ENCODE data around the gene ZBTB16.
A peak's percentile ranks its signal among the peaks of the same experiment; 100 is the strongest.

Gene ZBTB16

DNA sequence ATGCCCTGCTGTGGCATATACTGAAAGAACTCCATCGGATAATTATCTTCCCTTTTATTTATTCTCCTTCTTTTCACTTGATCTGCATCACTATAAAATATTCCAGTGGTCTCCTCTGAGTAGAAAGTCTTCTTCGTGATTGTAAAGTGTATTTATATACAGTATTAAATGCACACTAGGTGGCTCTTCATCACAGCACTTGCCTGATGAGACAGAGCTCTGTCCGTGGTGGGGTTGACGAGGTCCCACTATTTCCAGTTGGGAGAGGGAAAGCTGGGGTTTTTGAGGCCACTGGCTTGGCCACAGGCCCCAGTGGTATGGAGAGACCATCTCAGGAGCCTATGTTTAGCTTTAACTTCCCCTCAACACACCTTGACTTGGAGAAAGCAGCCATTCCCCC, 31.6 kb upstream of the ZBTB16 start:
- no peak overlapping the region for H2BK12ac ChIP-seq (ENCODE audit: low read length)
- H4K91ac ChIP-seq (ENCODE audit: low read depth, low read length, poor library complexity): no peak overlapping the region
- no peak overlapping the region for H2BK5ac ChIP-seq (ENCODE audit: low read length)
- H4K8ac ChIP-seq (ENCODE audit: low read depth, low read length): no peak overlapping the region
- no peaks in the 10 kb centered on the region for H3K79me1 ChIP-seq (ENCODE audit: low read depth, low read length)
- no peak overlapping the region for H3K23ac ChIP-seq (ENCODE audit: low read depth, low read length, poor library complexity)
- peaks cover 0 to 14% (median 0%) of the 10 kb centered on the region in 3 experiments for H3K27me3 ChIP-seq (ENCODE audit: control insufficient read depth in 3 of 3, insufficient read depth in 3 of 3, low read depth in 1 of 3, low read length in 3 of 3)
- peaks cover 0 to 2% of the 10 kb centered on the region in 2 donors for H3K4me1 ChIP-seq (ENCODE audit: control insufficient read depth in 2 of 2, insufficient read depth in 1 of 2, low read depth in 1 of 2, low read length in 2 of 2)
- H3K36me3 ChIP-seq (replicated peaks in 1 of 2; ENCODE audit: control insufficient read depth in 2 of 2, insufficient read depth in 2 of 2, low read length in 2 of 2): no peaks in the 10 kb centered on the region
- no peak overlapping the region for H3K4me3 ChIP-seq (ENCODE audit: low read length in 2 of 2)
- H2BK120ac ChIP-seq (ENCODE audit: low read depth, low read length): no peak overlapping the region
- H3K9ac ChIP-seq (ENCODE audit: low read depth, low read length, poor library complexity): no peak overlapping the region
- no peak overlapping the region for H3K18ac ChIP-seq (ENCODE audit: low read length)
- no peak overlapping the region for H2AFZ ChIP-seq (ENCODE audit: low read length)
- no peak for DNase-seq (ENCODE audit: low spot score)
- peaks cover 0 to 2% of the 10 kb centered on the region in 2 donors for H3K9me3 ChIP-seq (replicated peaks in 1 of 2; ENCODE audit: control insufficient read depth in 2 of 2, insufficient read depth in 1 of 2, low read depth in 1 of 2, low read length in 2 of 2)
- no peak overlapping the region for H2BK15ac ChIP-seq (ENCODE audit: low read length)
- H3K4me2 ChIP-seq (ENCODE audit: insufficient read depth, low read length, poor library complexity, severe bottlenecking): no peak overlapping the region
- no peak overlapping the region for H3K4ac ChIP-seq (ENCODE audit: low read length)
- no peak overlapping the region for H3K14ac ChIP-seq (ENCODE audit: low read length)
- H2AK5ac ChIP-seq (ENCODE audit: low read depth, low read length): no peak overlapping the region
- no peak overlapping the region for H3K27ac ChIP-seq (replicated peaks; ENCODE audit: low read length)
- no CpG with 5 or more reads among the region's 4 CpGs for WGBS, 2 donors (ENCODE audit: extremely low coverage in 2 of 2, insufficient read length in 2 of 2, insufficient replicate concordance in 1 of 2)

GRCh38 chr11:114031246-114031966, 28.1 kb upstream of the ZBTB16 start:
- no peak overlapping the region for H2BK5ac ChIP-seq (ENCODE audit: low read length)
- H3K4me2 ChIP-seq (ENCODE audit: insufficient read depth, low read length, poor library complexity, severe bottlenecking): no peak overlapping the region
- peak overlapping the region; percentile 10 for H2AK5ac ChIP-seq (ENCODE audit: low read depth, low read length)
- no peak overlapping the region for H3K4me3 ChIP-seq (ENCODE audit: low read length in 2 of 2)
- H3K4me1 ChIP-seq (ENCODE audit: control insufficient read depth in 2 of 2, insufficient read depth in 1 of 2, low read depth in 1 of 2, low read length in 2 of 2): peaks cover 1 to 3% of the 10 kb centered on the region in 2 donors
- H3K9ac ChIP-seq (ENCODE audit: low read depth, low read length, poor library complexity): no peak overlapping the region
- no CpG with 5 or more reads among the region's 18 CpGs for WGBS, 2 donors (ENCODE audit: extremely low coverage in 2 of 2, insufficient read length in 2 of 2, insufficient replicate concordance in 1 of 2)
- peaks cover 0 to 12% (median 0%) of the 10 kb centered on the region in 3 experiments for H3K27me3 ChIP-seq (ENCODE audit: control insufficient read depth in 3 of 3, insufficient read depth in 3 of 3, low read depth in 1 of 3, low read length in 3 of 3)
- H2BK15ac ChIP-seq (ENCODE audit: low read length): no peak overlapping the region
- no peak overlapping the region for H2AFZ ChIP-seq (ENCODE audit: low read length)
- no peak overlapping the region for H3K18ac ChIP-seq (ENCODE audit: low read length)
- no peak overlapping the region for H3K4ac ChIP-seq (ENCODE audit: low read length)
- H3K9me3 ChIP-seq (replicated peaks in 1 of 2; ENCODE audit: control insufficient read depth in 2 of 2, insufficient read depth in 1 of 2, low read depth in 1 of 2, low read length in 2 of 2): peaks cover 0 to 2% of the 10 kb centered on the region in 2 donors
- H3K23ac ChIP-seq (ENCODE audit: low read depth, low read length, poor library complexity): no peak overlapping the region
- H2BK12ac ChIP-seq (ENCODE audit: low read length): no peak overlapping the region
- no peak overlapping the region for H3K14ac ChIP-seq (ENCODE audit: low read length)
- H2BK120ac ChIP-seq (ENCODE audit: low read depth, low read length): no peak overlapping the region
- H3K79me1 ChIP-seq (ENCODE audit: low read depth, low read length): no peaks in the 10 kb centered on the region
- DNase-seq (ENCODE audit: low spot score): no peak
- H3K36me3 ChIP-seq (replicated peaks in 1 of 2; ENCODE audit: control insufficient read depth in 2 of 2, insufficient read depth in 2 of 2, low read length in 2 of 2): no peaks in the 10 kb centered on the region
- H4K8ac ChIP-seq (ENCODE audit: low read depth, low read length): no peak overlapping the region
- H4K91ac ChIP-seq (ENCODE audit: low read depth, low read length, poor library complexity): no peak overlapping the region
- H3K27ac ChIP-seq (replicated peaks; ENCODE audit: low read length): no peak overlapping the region

- Histone ChIP-seq H2BK5ac (ENCODE audit: low read length) (no peak overlapping the region), H3K4me2 (ENCODE audit: insufficient read depth, low read length, poor library complexity, severe bottlenecking) (no peak overlapping the region), H2BK15ac (ENCODE audit: low read length) (no peak overlapping the region), H3K4ac (ENCODE audit: low read length) (no peak overlapping the region), H3K9me3 (replicated peaks in 1 of 2; ENCODE audit: control insufficient read depth in 2 of 2, insufficient read depth in 1 of 2, low read depth in 1 of 2, low read length in 2 of 2) (peaks cover 0 to 2% of the 10 kb centered on the region in 2 donors), H2AK5ac (ENCODE audit: low read depth, low read length) (peak overlapping the region; percentile 10), H3K9ac (ENCODE audit: low read depth, low read length, poor library complexity) (no peak overlapping the region), H3K4me3 (ENCODE audit: low read length in 2 of 2) (no peak overlapping the region), H3K4me1 (ENCODE audit: control insufficient read depth in 2 of 2, insufficient read depth in 1 of 2, low read depth in 1 of 2, low read length in 2 of 2) (peaks cover 3 to 5% of the 10 kb centered on the region in 2 donors), H4K8ac (ENCODE audit: low read depth, low read length) (no peak overlapping the region), H2BK12ac (ENCODE audit: low read length) (no peak overlapping the region), H3K18ac (ENCODE audit: low read length) (no peak overlapping the region), H4K91ac (ENCODE audit: low read depth, low read length, poor library complexity) (no peak overlapping the region), H3K36me3 (replicated peaks in 1 of 2; ENCODE audit: control insufficient read depth in 2 of 2, insufficient read depth in 2 of 2, low read length in 2 of 2) (no peaks in the 10 kb centered on the region), H2BK120ac (ENCODE audit: low read depth, low read length) (no peak overlapping the region), H3K23ac (ENCODE audit: low read depth, low read length, poor library complexity) (no peak overlapping the region), H3K79me1 (ENCODE audit: low read depth, low read length) (no peaks in the 10 kb centered on the region), H3K27ac (replicated peaks; ENCODE audit: low read length) (no peak overlapping the region), H3K27me3 (ENCODE audit: control insufficient read depth in 3 of 3, insufficient read depth in 3 of 3, low read depth in 1 of 3, low read length in 3 of 3) (peaks cover 0 to 11% (median 0%) of the 10 kb centered on the region in 3 experiments), H3K14ac (ENCODE audit: low read length) (no peak overlapping the region), H2AFZ (ENCODE audit: low read length) (no peak overlapping the region)
- WGBS, 2 donors (ENCODE audit: extremely low coverage in 2 of 2, insufficient read length in 2 of 2, insufficient replicate concordance in 1 of 2): no CpG with 5 or more reads among the region's 5 CpGs
- no peak for DNase-seq (ENCODE audit: low spot score)
Measured at GRCh38 chr11:114031967-114032320, 27.6 kb upstream of the ZBTB16 start.

GRCh38 chr11:114033066-114033465, 26.4 kb upstream of the ZBTB16 start:
- H3K4ac ChIP-seq (ENCODE audit: low read length): no peak overlapping the region
- H2BK120ac ChIP-seq (ENCODE audit: low read depth, low read length): no peak overlapping the region
- H2BK12ac ChIP-seq (ENCODE audit: low read length): no peak overlapping the region
- peaks cover 3 to 5% of the 10 kb centered on the region in 2 donors for H3K4me1 ChIP-seq (ENCODE audit: control insufficient read depth in 2 of 2, insufficient read depth in 1 of 2, low read depth in 1 of 2, low read length in 2 of 2)
- H3K14ac ChIP-seq (ENCODE audit: low read length): no peak overlapping the region
- no peak overlapping the region for H2AFZ ChIP-seq (ENCODE audit: low read length)
- H4K91ac ChIP-seq (ENCODE audit: low read depth, low read length, poor library complexity): no peak overlapping the region
- no peak overlapping the region for H3K9ac ChIP-seq (ENCODE audit: low read depth, low read length, poor library complexity)
- H3K79me1 ChIP-seq (ENCODE audit: low read depth, low read length): no peaks in the 10 kb centered on the region
- no CpG with 5 or more reads among the region's 5 CpGs for WGBS, 2 donors (ENCODE audit: extremely low coverage in 2 of 2, insufficient read length in 2 of 2, insufficient replicate concordance in 1 of 2)
- H3K23ac ChIP-seq (ENCODE audit: low read depth, low read length, poor library complexity): peak overlapping the region; percentile 1
- DNase-seq (ENCODE audit: low spot score): no peak
- no peak overlapping the region for H2BK5ac ChIP-seq (ENCODE audit: low read length)
- H3K27me3 ChIP-seq (ENCODE audit: control insufficient read depth in 3 of 3, insufficient read depth in 3 of 3, low read depth in 1 of 3, low read length in 3 of 3): peaks cover 0 to 7% (median 0%) of the 10 kb centered on the region in 3 experiments
- H3K9me3 ChIP-seq (replicated peaks in 1 of 2; ENCODE audit: control insufficient read depth in 2 of 2, insufficient read depth in 1 of 2, low read depth in 1 of 2, low read length in 2 of 2): peaks cover 0 to 2% of the 10 kb centered on the region in 2 donors
- H2AK5ac ChIP-seq (ENCODE audit: low read depth, low read length): no peak overlapping the region
- H3K18ac ChIP-seq (ENCODE audit: low read length): no peak overlapping the region
- no peak overlapping the region for H3K4me2 ChIP-seq (ENCODE audit: insufficient read depth, low read length, poor library complexity, severe bottlenecking)
- H3K36me3 ChIP-seq (replicated peaks in 1 of 2; ENCODE audit: control insufficient read depth in 2 of 2, insufficient read depth in 2 of 2, low read length in 2 of 2): no peaks in the 10 kb centered on the region
- peak overlapping the region in 1 of 2 donors; percentile 24 for H3K4me3 ChIP-seq (ENCODE audit: low read length in 2 of 2)
- H3K27ac ChIP-seq (replicated peaks; ENCODE audit: low read length): no peak overlapping the region
- no peak overlapping the region for H2BK15ac ChIP-seq (ENCODE audit: low read length)
- H4K8ac ChIP-seq (ENCODE audit: low read depth, low read length): peak overlapping the region; percentile 29

All from neuronal stem cell (in vitro differentiated cells).